Peyer's patch (tissue), 4 donors: ENCODE data around the gene SCN7A.

Experiments used
- POLR2A ChIP-seq, 2 donors: fragments of 450-650 bp; IDR thresholded peaks; one replicate each; pipeline ENCODE4 v1.5.1; 2017; ENCODE audit warnings: antibody characterized with exemption in 2 of 2, mild to moderate bottlenecking in 2 of 2, moderate library complexity in 2 of 2
- TF ChIP-seq, protein P1 (sequence below), 6 experiments: fragments of 450-650 bp in 4 of 6; fragments of 200-600 bp in 2 of 6; sonication (generic) in 1 of 6; IDR thresholded peaks; one replicate each; pipeline ENCODE4 v1.5.1; 2017 to 2019; ENCODE audit warnings: antibody characterized with exemption in 6 of 6, mild to moderate bottlenecking in 3 of 6, moderate library complexity in 1 of 6

DNA sequence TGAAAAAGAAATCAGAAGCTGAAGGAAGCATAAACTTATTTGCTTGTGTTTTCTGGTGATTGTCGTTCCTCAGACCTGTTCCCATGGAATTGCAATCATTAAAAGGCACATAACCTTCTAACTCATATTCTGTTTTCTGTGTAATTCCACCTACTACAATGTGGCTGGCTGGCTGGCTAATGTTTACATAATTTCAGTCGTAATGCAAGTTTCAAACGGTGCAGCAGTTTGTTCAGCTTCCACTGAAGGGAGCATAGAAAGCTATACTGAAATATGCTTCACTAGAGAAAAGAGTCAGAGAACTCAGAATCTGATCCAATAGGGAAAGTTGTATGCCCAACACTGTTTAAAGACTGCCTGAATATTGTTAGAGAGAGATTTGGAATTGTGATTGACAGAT is 27.1 kb upstream of the SCN7A start:
- TF ChIP-seq, protein P1, sequence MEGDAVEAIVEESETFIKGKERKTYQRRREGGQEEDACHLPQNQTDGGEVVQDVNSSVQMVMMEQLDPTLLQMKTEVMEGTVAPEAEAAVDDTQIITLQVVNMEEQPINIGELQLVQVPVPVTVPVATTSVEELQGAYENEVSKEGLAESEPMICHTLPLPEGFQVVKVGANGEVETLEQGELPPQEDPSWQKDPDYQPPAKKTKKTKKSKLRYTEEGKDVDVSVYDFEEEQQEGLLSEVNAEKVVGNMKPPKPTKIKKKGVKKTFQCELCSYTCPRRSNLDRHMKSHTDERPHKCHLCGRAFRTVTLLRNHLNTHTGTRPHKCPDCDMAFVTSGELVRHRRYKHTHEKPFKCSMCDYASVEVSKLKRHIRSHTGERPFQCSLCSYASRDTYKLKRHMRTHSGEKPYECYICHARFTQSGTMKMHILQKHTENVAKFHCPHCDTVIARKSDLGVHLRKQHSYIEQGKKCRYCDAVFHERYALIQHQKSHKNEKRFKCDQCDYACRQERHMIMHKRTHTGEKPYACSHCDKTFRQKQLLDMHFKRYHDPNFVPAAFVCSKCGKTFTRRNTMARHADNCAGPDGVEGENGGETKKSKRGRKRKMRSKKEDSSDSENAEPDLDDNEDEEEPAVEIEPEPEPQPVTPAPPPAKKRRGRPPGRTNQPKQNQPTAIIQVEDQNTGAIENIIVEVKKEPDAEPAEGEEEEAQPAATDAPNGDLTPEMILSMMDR (IDR thresholded peaks at IDR 0.05) = no peak
- no peak for TF ChIP-seq POLR2A (IDR thresholded peaks at IDR 0.05)
